NCI-H345 treated with DMSO at 0.1 percent for 48 hours (cell line): ENCODE measurements around the gene CXCR6.
A peak's percentile ranks its signal among the peaks of the same experiment; 100 is the strongest.
"Not testable (repeated sequence)": the region's sequence is repeated elsewhere in the genome, so short reads cannot be mapped to it uniquely, and the experiment has no call there.

Experiments used
- DNase-seq: peaks from one replicate; lab custom pipeline; 2025; ENCODE audit not compliant: unreplicated experiment; lab: John Stamatoyannopoulos, UW

CXCR6 gene

GRCh38 chr3:45986303-45986982 lies 43.2 kb downstream of the CXCR6 start:
- no peak for DNase-seq

GRCh38 chr3:45987368-45988291 lies 44.4 kb downstream of the CXCR6 start:
- DNase-seq = no peak

- no peak for DNase-seq
Observed at GRCh38 chr3:45988362-45988761, 45.1 kb downstream of the CXCR6 start.

GRCh38 chr3:45988804-45989203 lies 45.5 kb downstream of the CXCR6 start:
- no peak for DNase-seq

GRCh38 chr3:45990181-45990580 lies 46.9 kb downstream of the CXCR6 start:
- DNase-seq = no peak

GRCh38 chr3:45991341-45991740 lies 48.1 kb downstream of the CXCR6 start:
- DNase-seq = no peak

- DNase-seq = no peak
Observed at GRCh38 chr3:45992133-45992729, 49.0 kb downstream of the CXCR6 start.

- DNase-seq = no peak
Observed at GRCh38 chr3:45992821-45993221, 49.6 kb downstream of the CXCR6 start.

- no peak for DNase-seq
Observed at GRCh38 chr3:45993421-45994027, 50.3 kb downstream of the CXCR6 start.

GRCh38 chr3:45994419-45995235 lies 51.4 kb downstream of the CXCR6 start:
- no peak for DNase-seq

- DNase-seq = peak; percentile 47
Observed at GRCh38 chr3:45995236-45996192, 52.2 kb downstream of the CXCR6 start, which contains the start of gene FYCO1. Gene FYCO1, minus strand, starts transcription at chr3:45995824. Its CDS starts 10,914 bp downstream, at chr3:45984910.

GRCh38 chr3:45997499-45997898 lies 54.2 kb downstream of the CXCR6 start:
- not testable (repeated sequence) for DNase-seq

- no peak for DNase-seq
Observed at GRCh38 chr3:45997942-45998341, 54.7 kb downstream of the CXCR6 start.
